ENCODE data around the gene WWOX.

The WWOX gene

GRCh38 chr16:78589331-78589730 lies 489.9 kb downstream of the WWOX start:
- POLR2A ChIA-PET, result no interaction called here
- no peak for TF ChIP-seq CTCF (IDR thresholded peaks at IDR 0.05; ENCODE audit: insufficient read depth, low read length, missing control alignments)
- H3K4me3 ChIP-seq (ENCODE audit: low read depth, low read length), result no peak overlapping the region
- no peak for DNase-seq (ENCODE audit: low read depth, low spot score)
- CTCF ChIA-PET, result no interaction called here

GRCh38 chr16:78591682-78592103 lies 492.2 kb downstream of the WWOX start:
- no peak for DNase-seq (ENCODE audit: low read depth, low spot score)
- no peak overlapping the region for H3K4me3 ChIP-seq (ENCODE audit: low read depth, low read length)
- ChIA-PET POLR2A (no interaction called here), CTCF (no interaction called here)
- no peak for TF ChIP-seq CTCF (IDR thresholded peaks at IDR 0.05; ENCODE audit: insufficient read depth, low read length, missing control alignments)

GRCh38 chr16:78592111-78592510 lies 492.7 kb downstream of the WWOX start:
- ChIA-PET POLR2A (no interaction called here), CTCF (no interaction called here)
- no peak overlapping the region for H3K4me3 ChIP-seq (ENCODE audit: low read depth, low read length)
- TF ChIP-seq CTCF (IDR thresholded peaks at IDR 0.05; ENCODE audit: insufficient read depth, low read length, missing control alignments), result no peak
- no peak for DNase-seq (ENCODE audit: low read depth, low spot score)

GRCh38 chr16:78593352-78593751 lies 493.9 kb downstream of the WWOX start:
- ChIA-PET POLR2A (no interaction called here), CTCF (no interaction called here)
- TF ChIP-seq CTCF (IDR thresholded peaks at IDR 0.05; ENCODE audit: insufficient read depth, low read length, missing control alignments), result no peak

GRCh38 chr16:78594191-78594590 lies 494.7 kb downstream of the WWOX start:
- TF ChIP-seq CTCF (IDR thresholded peaks at IDR 0.05; ENCODE audit: insufficient read depth, low read length, missing control alignments), result no peak
- POLR2A ChIA-PET, result no interaction called here
- no peak for DNase-seq (ENCODE audit: low read depth, low spot score)

More at GRCh38 chr16:78593352-78593751, 493.9 kb downstream of the WWOX start:
- H3K4me3 ChIP-seq (ENCODE audit: low read depth, low read length), result no peak overlapping the region
- DNase-seq (ENCODE audit: low read depth, low spot score), result no peak

GRCh38 chr16:78596348-78596995 lies 497.0 kb downstream of the WWOX start:
- H3K4me3 ChIP-seq (ENCODE audit: low read depth, low read length), result no peak overlapping the region
- CTCF ChIA-PET, result no interaction called here
- POLR2A ChIA-PET, result no interaction called here
- DNase-seq (ENCODE audit: low read depth, low spot score), result no peak
- no peak for TF ChIP-seq CTCF (IDR thresholded peaks at IDR 0.05; ENCODE audit: insufficient read depth, low read length, missing control alignments)

More at GRCh38 chr16:78594191-78594590, 494.7 kb downstream of the WWOX start:
- CTCF ChIA-PET, result no interaction called here
- no peak overlapping the region for H3K4me3 ChIP-seq (ENCODE audit: low read depth, low read length)

Data from AG04449 (cell line).